ENCODE data around the gene LRRC7.

GRCh38 chr1:69991644-69992043 is 423.9 kb downstream of the LRRC7 start:
- no peak for TF ChIP-seq CTCF (IDR thresholded peaks at IDR 0.05; ENCODE audit: poor library complexity)
- no peak for TF ChIP-seq EZH2 (IDR thresholded peaks at IDR 0.05; ENCODE audit: borderline replicate concordance)
- TF ChIP-seq EZH2phosphoT487 (IDR thresholded peaks at IDR 0.05; ENCODE audit: low read depth, severe bottlenecking, unreplicated experiment), result no peak
